IPS DF 6.9 (cell line): ENCODE measurements around the gene GATA2.

Experiments
- DNase-seq: peaks from one replicate; pipeline ENCODE4 v3.0.0-alpha.2; 2013; ENCODE audit warnings: low read depth, low spot score
- H3K27ac ChIP-seq: one replicate; pipeline ENCODE4 v1.5.1; 2013; ENCODE audit warnings: low read length, control low read depth
- H3K27me3 ChIP-seq: 2 replicates; pipeline ENCODE4 v1.6.1; 2013; ENCODE audit warnings: mild to moderate bottlenecking, low read length; ENCODE audit not compliant: control insufficient read depth, insufficient read depth
- H3K36me3 ChIP-seq: 2 replicates; pipeline ENCODE4 v1.6.1; 2013; ENCODE audit warnings: low read length; ENCODE audit not compliant: control insufficient read depth, insufficient read depth
- H3K4me1 ChIP-seq: 2 replicates; pipeline ENCODE4 v1.6.1; 2013; ENCODE audit warnings: low read length; ENCODE audit not compliant: control insufficient read depth, insufficient read depth
- H3K4me3 ChIP-seq: 2 replicates; pipeline ENCODE4 v1.5.1; 2013; ENCODE audit warnings: mild to moderate bottlenecking, low read length
- H3K9me3 ChIP-seq: 2 replicates; pipeline ENCODE4 v1.6.1; 2013; ENCODE audit warnings: low read length, inconsistent platforms; ENCODE audit not compliant: control insufficient read depth, insufficient read depth
- WGBS: extraction: QIAGEN DNeasy Blood & Tissue Kit; methylation state at CpG from one replicate; pipeline ENCODE4 v1.1.7; 2013; ENCODE audit warnings: mixed read lengths, missing lambda C conversion rate; ENCODE audit not compliant: insufficient read length, insufficient coverage; 5-methylcytosine and 5-hydroxymethylcytosine counted together

Gene GATA2

DNA sequence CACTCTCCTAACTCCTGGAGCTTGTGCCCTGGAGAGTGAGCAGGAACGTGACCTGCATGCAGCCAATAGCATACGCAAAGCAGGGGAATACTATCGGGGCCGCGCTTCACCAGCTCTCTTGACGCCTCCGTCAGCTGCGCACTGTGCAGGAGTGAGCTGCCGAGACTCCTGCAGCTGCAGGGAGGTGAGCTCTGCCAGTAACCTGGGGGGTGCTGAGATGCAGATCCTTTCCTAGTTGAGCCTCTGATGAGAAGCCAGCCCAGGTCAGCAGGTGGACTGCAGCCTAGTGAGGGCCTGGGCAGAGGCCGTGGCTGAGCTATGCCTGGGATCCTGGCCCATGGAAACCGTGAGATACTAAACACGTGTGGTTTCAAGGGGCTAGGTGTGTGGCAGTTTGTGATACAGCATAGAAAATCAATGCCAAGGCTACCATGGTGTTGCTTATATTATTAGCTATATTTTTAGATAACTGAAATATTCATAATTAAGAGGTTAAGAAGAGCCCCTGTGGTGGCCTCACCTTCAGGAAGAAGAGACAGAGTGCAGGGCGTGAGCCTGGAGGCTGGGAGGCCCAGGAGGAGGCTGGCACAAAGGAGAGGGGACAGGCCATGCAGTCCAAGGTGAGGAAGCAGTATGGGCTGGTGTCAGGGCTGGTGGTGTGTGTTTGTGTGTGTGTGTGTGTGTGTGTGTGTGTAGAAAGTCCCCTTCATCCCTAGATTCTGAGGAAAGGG, 20.4 kb downstream of the GATA2 start:
- Histone ChIP-seq H3K27ac (no peak overlapping the region), H3K27me3 (peaks cover 65% of the 10 kb centered on the region), H3K4me3 (no peak overlapping the region), H3K9me3 (no peaks in the 10 kb centered on the region), H3K4me1 (0 out of 2 replicates have a peak, but pooled peaks cover 1% of the 10 kb centered on the region), H3K36me3 (no peaks in the 10 kb centered on the region)
- WGBS, result no CpG with 5 or more reads among the region's 13 CpGs
- DNase-seq, result no peak

DNA sequence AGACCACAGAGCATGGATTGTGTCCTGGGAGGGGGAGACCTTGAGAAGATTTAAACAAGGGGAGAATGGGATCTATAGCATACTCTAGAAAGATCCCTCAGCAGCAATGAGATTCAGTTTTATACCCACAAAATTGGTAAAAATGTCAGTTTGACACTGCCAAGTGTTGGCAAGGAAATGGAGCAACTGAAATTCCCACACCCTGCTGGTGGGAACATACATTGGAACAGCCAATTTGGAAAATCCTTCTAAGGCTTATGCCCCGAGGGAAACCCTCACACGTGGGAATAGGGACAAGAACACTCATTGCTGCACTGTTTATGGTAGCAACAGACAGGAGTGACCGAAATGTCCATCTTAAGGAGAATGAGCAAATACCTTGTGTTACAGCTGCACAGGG, 21.3 kb downstream of the GATA2 start:
- Histone ChIP-seq H3K4me1 (0 out of 2 replicates have a peak, but pooled peaks cover 1% of the 10 kb centered on the region), H3K9me3 (no peaks in the 10 kb centered on the region), H3K27me3 (peaks cover 57% of the 10 kb centered on the region), H3K27ac (no peak overlapping the region), H3K36me3 (no peaks in the 10 kb centered on the region), H3K4me3 (no peak overlapping the region)
- WGBS, result no CpG with 5 or more reads among the region's 3 CpGs
- no peak for DNase-seq

DNA sequence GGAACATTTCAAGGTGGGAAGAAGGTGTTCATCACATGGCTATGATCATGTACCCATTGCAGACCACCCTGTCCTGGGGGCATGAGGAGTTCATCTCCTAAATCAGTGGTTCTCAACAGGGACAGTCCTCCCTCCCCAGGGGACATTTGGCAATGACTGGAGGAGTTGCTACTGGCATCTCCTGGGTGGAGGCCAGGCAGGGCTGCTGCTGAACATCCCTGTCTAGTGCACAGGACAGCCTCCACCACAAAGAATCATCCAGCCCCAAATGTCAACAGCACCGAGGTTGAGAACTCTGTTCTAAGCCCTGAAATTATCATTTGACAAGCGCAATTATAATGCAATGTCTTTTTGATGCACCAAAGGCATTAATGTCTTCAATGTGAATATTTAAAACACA, 21.9 kb downstream of the GATA2 start:
- Histone ChIP-seq H3K4me3 (no peak overlapping the region), H3K36me3 (no peaks in the 10 kb centered on the region), H3K27me3 (peaks cover 54% of the 10 kb centered on the region), H3K4me1 (0 out of 2 replicates have a peak, but pooled peaks cover 1% of the 10 kb centered on the region), H3K9me3 (no peaks in the 10 kb centered on the region), H3K27ac (no peak overlapping the region)
- WGBS, result no CpG with 5 or more reads among the region's 2 CpGs
- DNase-seq, result no peak

DNA sequence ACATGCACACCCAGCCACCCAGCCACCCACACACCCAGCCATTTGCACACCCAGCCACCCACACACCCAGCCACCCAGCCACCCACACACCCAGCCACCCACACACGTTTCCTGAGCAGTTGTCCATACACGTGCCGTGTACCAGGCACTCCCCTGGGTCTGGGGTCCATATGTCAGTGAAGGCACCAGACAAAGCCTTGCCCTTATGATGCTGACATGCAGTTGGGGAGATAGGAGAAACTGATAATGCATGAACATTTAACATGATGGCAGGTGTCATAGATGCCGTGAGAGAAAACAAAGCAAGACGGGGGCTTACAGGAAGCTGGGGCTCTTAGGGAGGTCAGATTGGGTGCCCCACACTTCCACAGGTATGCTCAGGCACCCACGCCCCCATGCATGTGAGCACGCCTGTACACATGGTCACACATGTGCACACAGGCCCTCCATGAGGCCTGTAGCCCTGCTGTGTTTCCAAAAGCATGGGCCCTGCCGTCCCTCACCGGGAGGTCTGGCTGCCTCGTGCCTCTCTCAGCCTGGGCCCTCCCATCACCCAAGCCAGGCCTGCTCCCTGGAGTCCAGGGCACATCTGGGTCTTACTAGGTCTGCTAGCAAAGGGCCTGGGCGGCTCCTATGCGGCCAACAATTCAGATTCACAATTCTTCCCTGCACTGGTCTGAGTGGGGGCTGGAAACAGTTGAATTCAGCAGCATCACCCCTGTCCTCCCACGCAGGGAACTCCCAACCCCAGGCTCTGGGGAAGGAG, 22.7 kb downstream of the GATA2 start:
- no peaks in the 10 kb centered on the region for H3K36me3 ChIP-seq
- no peaks in the 10 kb centered on the region for H3K9me3 ChIP-seq
- no peak overlapping the region for H3K4me3 ChIP-seq
- H3K27ac ChIP-seq, result no peak overlapping the region
- H3K4me1 ChIP-seq, result 0 out of 2 replicates have a peak, but pooled peaks cover 1% of the 10 kb centered on the region
- no CpG with 5 or more reads among the region's 13 CpGs for WGBS
- DNase-seq, result no peak
- peaks cover 46% of the 10 kb centered on the region for H3K27me3 ChIP-seq

DNA sequence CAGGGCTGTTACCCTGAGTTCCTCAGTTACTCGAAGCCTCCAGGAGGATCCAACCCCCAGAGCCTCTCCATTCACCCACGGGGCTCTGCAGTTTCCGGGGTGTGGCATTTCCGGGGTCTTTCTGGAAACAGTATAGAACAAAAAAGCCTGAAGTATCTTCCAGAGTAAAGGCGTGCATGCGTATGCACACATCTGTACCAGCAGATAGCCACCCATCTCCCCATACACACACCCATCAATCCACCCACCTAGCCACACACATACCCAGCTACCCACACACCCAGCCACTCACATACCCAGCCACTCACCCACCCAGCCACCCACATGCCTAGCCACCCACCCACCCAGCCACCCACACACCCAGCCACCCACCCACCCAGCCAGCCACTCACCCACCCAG, 23.4 kb downstream of the GATA2 start:
- no CpG with 5 or more reads among the region's 6 CpGs for WGBS
- H3K36me3 ChIP-seq, result no peaks in the 10 kb centered on the region
- H3K27me3 ChIP-seq, result peaks cover 41% of the 10 kb centered on the region
- no peak overlapping the region for H3K27ac ChIP-seq
- no peak for DNase-seq
- 0 out of 2 replicates have a peak, but pooled peaks cover under 1% of the 10 kb centered on the region for H3K4me1 ChIP-seq
- H3K4me3 ChIP-seq, result no peak overlapping the region
- no peaks in the 10 kb centered on the region for H3K9me3 ChIP-seq

DNA sequence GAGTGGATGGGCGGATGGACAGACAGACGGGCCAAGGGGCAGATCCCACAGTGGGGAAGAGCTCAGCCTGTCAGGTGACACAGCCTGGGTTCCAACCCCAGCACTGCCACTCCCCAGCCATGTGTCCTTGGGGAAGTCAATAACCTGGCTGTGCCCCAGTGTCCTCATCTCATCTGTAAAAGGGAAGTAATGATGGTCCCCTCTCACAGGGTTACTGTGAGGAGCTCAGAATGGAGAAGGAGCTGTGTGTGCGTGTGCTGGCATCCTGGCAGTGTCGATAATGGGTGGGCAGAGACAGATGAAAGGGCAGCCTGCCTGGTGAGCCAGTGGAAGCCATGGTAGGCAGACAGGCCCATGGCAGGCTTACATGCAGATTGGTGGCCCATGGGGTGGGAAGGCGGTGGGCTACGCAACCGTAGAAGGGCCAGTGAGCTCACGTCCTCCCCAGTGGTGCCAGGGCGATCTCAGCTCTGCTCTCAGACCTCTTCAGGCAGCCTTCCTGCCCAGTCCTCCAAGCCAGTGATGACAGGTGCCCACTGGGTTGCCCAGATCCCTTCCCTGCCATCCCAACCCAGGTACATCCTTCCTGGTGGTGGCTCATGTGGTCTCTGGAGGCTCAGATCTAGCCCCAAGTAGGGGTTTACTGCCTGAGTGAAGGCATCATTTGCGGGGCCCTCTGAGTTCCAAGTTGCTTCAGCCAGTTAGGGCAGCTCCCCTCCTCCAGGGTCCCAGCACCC, 24.0 kb downstream of the GATA2 start:
- H3K9me3 ChIP-seq, result no peaks in the 10 kb centered on the region
- no CpG with 5 or more reads among the region's 10 CpGs for WGBS
- H3K27me3 ChIP-seq, result peaks cover 35% of the 10 kb centered on the region
- no peak overlapping the region for H3K4me3 ChIP-seq
- H3K36me3 ChIP-seq, result no peaks in the 10 kb centered on the region
- no peak for DNase-seq
- H3K27ac ChIP-seq, result no peak overlapping the region
- H3K4me1 ChIP-seq, result no peaks in the 10 kb centered on the region

DNA sequence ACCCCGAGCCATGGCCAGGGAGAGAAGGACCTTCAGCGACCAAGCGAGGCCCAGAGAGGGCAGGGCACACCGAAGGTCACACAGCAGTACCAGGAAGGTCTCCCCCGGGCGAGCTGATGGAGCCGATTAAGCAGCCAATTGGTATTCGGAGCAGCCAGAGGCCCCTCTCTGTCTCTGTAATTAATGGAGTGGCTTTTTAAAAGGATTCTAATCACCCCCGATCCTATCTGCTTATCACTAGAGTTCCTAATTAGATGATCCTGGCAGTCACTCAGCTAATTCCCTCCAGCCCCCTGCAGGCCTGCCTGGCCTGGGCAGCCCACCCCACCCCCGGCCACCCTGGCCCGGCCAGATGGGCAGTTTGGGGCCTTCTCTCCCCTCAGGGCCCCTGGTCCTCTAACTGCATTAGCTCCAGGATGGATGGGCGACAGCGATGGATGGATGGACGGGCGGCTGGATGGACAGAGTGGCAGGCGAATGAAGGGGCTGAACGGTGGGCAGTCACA, 24.7 kb downstream of the GATA2 start:
- no peaks in the 10 kb centered on the region for H3K36me3 ChIP-seq
- peaks cover 29% of the 10 kb centered on the region for H3K27me3 ChIP-seq
- no peaks in the 10 kb centered on the region for H3K4me1 ChIP-seq
- H3K4me3 ChIP-seq, result no peak overlapping the region
- no CpG with 5 or more reads among the region's 17 CpGs for WGBS
- H3K9me3 ChIP-seq, result no peaks in the 10 kb centered on the region
- no peak overlapping the region for H3K27ac ChIP-seq
- no peak for DNase-seq

DNA sequence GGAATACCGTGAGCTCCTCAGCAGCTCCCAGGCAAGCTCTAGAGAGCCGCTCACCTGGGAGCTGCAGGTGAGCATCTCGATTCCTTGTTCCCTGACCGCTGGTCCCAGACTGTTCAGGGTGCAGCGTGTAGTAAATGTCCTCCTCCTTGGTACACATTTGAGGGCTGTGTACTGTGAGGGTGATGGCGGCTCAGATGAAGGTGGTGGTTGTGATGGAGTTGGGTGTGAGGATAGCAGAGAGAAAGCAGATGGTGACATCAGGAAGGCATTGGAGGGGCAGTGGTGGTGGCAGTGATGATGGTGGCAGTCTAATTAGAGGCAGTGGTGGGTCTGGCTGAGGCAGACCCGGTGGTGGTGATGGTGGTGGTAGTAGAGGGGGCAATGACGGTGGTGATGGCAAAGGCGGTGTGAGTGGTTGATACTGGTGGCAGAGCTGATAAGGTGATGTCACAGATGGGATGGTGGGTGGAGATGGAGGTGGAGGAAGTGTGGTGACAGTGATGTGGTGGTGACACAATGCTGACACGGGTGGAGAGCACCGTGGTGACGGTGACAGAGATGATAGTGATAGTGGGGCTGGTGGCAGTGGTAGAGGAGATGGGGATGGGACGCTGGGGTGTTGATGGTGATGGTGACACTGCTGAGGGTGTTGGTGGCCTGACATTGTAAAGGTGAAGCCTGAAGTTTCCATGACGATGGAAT, 26.0 kb downstream of the GATA2 start, which contains the start of gene DNAJB8:
DNAJB8 (minus strand) TSS at position 51 of the 702 bp plus-strand sequence. CDS start 3,645 bp downstream, outside the sequence.
- no peak for DNase-seq
- Histone ChIP-seq H3K4me3 (no peak within 1 kb of the TSS), H3K27ac (no peak within 1 kb of the TSS), H3K27me3 (peaks cover 16% of the 10 kb centered on the region), H3K4me1 (0 out of 2 replicates have a peak, but pooled peaks cover 2% of the 10 kb centered on the region), H3K36me3 (no peaks in the 10 kb centered on the region; the same call in 1 of the 2 replicates), H3K9me3 (no peaks in the 10 kb centered on the region)
- no CpG with 5 or more reads among the region's 14 CpGs for WGBS

DNA sequence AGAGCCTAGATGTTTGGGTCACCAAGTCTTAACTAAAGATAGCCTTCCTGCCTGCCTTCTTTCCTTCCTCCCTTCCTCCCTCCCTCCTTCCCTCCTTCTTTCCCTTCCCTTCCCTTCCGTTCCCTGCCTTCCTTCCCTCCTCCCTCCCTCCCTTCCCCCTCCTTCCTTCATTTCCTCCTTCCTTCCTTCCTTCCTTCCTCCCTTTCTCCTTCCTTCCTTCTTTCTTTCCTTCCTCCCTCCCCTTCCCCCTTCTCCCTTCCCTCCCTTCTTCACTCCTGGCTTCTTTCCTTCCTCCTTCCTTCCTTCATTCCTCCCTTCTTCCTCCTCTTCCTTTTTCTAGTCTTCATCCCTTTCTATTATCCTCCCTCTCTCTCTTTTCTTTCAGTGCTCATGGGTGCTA, 28.3 kb downstream of the GATA2 start:
- no peak for DNase-seq
- 0 out of 2 replicates have a peak, but pooled peaks cover 2% of the 10 kb centered on the region for H3K4me1 ChIP-seq
- H3K27me3 ChIP-seq, result peaks cover 3% of the 10 kb centered on the region; the same call in 1 of the 2 replicates
- no CpG with 5 or more reads among the region's 1 CpG for WGBS
- no peaks in the 10 kb centered on the region for H3K9me3 ChIP-seq
- H3K4me3 ChIP-seq, result no peak overlapping the region
- H3K36me3 ChIP-seq, result no peaks in the 10 kb centered on the region; the same call in 1 of the 2 replicates
- H3K27ac ChIP-seq, result no peak overlapping the region
